ENCODE results near the gene LTA.

DNA sequence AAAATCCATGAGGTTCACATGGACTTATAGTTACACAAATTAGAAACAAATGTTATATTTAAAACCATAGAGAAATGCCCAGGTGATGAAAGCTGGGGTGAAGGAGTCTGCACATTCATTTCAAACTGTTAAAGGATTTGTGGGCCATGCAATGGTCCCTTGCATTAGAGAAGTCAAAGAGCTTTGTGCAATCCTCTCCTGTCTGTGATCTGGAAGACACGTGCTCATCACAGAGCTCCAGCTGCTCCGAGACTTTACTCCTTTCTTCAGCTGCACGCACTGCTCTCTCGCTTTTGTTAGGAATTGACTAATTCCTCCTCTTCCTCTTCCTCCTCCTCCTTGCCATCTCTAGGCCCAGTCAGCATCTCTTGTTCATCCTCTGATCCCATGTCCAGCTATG lies 38.9 kb downstream of the LTA start:
- TF ChIP-seq POLR2AphosphoS5 (IDR thresholded peaks at IDR 0.05): no peak
- TF ChIP-seq, protein P1, sequence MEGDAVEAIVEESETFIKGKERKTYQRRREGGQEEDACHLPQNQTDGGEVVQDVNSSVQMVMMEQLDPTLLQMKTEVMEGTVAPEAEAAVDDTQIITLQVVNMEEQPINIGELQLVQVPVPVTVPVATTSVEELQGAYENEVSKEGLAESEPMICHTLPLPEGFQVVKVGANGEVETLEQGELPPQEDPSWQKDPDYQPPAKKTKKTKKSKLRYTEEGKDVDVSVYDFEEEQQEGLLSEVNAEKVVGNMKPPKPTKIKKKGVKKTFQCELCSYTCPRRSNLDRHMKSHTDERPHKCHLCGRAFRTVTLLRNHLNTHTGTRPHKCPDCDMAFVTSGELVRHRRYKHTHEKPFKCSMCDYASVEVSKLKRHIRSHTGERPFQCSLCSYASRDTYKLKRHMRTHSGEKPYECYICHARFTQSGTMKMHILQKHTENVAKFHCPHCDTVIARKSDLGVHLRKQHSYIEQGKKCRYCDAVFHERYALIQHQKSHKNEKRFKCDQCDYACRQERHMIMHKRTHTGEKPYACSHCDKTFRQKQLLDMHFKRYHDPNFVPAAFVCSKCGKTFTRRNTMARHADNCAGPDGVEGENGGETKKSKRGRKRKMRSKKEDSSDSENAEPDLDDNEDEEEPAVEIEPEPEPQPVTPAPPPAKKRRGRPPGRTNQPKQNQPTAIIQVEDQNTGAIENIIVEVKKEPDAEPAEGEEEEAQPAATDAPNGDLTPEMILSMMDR (IDR thresholded peaks at IDR 0.05): no peak

Measured in prostate gland (tissue), 2 donors.